NCI-H1105 (cell line): ENCODE measurements around the gene ZNF343.

Experiments used
- DNase-seq: peaks from one replicate; lab custom pipeline; 2025; lab: John Stamatoyannopoulos, UW

The ZNF343 gene

DNA sequence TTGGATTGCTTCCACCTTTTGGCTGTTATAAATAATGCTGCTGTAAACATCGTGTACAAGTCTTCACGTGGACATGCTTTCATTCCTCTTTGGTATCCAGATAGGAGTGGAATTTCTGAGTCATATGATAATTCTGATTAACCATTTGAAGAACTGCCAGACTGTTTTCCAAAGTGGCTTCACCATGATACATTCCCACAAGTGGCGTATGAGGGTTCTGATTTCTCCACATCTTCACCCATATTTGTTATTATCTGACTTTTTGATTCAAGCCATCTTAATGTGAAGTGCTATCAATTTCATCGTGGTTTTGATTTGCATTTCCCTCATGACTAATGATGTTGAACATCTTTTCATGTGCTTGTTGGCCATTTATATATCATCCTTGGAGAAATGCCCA is 35.2 kb downstream of the ZNF343 start:
- no peak for DNase-seq

- DNase-seq, result peak; percentile 98
Measured at GRCh38 chr20:2470423-2471193, 38.1 kb downstream of the ZNF343 start, which contains the start of gene SNRPB. Gene SNRPB, minus strand, starts transcription at chr20:2470789. Its CDS starts 99 bp downstream, at chr20:2470690.

GRCh38 chr20:2469991-2470422 is 38.7 kb downstream of the ZNF343 start:
- DNase-seq, result no peak

- DNase-seq, result no peak
Measured at GRCh38 chr20:2468581-2469407, 39.9 kb downstream of the ZNF343 start.

DNA sequence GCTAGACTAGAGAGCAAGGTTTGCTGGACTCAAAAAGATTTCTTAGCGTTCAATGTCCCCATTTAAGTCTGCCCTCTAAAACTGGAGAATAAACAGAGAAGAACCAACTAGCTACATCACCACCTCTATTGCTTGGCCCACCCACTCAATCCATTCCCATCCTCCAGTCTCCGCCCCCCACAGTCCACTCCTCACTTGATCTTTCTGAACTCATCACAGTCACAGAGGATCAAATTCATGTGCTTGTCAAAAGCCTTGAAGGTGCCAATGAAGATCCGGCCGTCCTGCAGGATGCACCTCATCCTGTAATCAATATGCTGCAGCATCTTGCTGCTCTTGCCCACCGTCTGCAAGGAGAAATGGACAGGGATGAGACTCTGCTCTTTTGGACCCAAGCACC is 41.3 kb downstream of the ZNF343 start:
- no peak for DNase-seq

- no peak for DNase-seq
Measured at GRCh38 chr20:2465100-2465499, 43.6 kb downstream of the ZNF343 start.

DNA sequence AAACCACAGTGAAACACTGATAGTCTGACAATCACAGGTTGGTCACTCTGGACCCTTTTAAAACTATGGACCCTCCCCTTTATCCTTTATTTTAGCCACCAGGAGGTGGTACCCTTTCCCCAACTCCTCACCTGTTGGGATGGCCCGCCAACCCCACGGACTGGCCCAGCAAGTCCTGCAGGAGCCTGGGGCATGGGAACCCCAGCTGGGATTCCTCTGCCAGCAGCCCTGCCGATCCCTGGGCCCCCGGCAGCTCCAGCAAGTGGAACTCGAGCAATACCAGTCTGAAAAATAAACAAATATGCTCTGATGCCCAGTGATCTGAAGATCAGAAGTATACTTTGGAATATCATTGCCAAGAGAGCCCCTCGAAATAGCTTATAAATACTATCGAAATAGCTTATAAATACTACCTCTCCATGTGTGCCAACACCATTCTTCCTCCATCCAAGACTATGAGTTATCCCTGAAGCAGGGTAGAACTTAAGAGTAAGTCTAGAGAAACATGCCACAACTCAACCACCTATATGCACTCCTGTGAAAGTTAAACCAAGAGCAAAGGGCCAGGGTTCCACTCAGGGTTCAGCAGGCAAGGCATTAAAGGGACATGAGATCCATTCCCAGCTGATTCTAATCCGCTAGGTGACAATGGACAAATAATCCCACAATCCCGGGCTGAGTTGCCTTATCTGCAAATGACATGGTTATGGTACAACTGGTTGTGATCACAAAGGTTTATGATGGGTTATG is 44.9 kb downstream of the ZNF343 start:
- DNase-seq, result no peak

DNA sequence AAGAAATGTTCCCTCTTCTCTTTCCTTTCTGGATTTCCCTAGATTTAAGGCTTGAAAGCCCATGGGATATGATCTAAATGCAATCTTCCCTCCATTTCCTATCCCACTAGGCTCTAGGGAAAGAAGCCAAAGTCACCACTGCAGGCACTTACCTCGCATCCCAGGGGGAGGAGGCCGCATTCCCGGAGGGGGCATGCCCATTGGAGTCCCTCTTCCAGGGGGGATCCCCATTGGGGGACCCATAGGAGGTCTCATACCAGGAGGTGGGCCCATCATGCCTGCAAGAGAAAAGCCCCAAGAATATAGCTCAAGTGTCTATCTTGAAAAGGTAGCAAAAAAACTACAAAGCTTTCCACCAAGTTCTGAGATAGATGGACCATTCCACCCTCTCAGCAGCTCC is 46.2 kb downstream of the ZNF343 start:
- DNase-seq, result no peak

GRCh38 chr20:2460752-2461424 is 47.8 kb downstream of the ZNF343 start:
- no peak for DNase-seq

DNA sequence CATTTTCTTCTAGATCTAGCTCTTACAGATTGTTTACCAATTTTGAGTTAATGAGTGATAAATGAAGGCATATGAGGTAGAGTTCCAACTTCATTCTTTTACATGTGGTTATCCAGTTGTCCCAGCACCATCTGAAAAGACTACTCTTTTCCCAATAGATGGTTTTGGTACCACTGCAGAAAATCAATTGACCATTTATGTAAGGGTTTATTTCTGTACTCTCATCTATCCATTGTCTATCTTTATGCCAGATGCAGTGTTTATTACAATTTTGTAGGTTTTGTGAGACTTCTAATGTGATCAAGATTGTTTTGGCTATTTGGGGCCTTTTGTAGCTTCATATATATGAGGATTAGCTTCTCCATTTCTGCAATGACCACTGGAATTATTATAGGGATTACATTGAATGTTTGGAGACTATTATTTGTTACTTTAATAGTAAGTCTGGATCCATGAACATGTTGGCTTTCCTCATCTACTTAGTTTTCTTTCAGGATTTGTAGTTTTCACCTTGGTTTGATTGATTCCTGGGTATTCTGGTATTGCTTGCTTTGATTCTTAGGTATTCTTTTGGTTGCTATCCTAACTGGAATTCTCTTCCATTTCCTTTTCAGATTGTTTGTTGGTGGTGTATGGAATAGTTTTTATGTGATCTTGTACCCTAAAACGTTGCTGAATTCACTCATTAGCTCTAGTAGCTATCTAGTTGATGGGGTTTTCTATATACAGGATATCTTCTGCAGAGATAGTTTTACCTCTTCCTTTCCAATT is 48.5 kb downstream of the ZNF343 start:
- DNase-seq, result no peak

DNA sequence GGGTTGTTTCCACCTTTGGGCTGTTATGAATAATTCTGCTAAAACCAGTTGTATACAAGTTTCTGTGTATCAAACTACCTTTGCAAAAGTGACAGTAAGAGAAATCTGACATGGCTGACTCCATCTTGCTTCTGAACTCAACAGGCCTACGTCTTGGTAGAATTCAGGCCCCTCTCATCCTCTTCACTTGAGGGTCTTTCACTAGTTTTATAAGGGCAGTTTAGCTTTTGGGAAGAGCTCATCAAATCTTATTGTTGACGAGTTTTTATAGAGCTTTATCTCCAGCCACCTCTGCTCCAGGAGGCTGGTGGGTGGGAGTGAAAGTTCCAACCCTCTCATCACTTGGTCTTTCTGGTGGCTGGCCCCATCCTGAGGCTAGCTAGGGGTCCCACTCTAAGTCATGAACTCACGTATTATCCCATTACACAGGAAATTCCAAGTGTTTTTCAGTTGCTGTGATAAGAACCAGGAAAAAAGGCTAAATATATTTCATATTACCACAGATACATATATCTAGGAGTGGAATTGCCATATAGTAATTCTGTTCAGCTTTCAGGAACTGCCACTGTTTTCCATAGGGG is 49.7 kb downstream of the ZNF343 start:
- DNase-seq, result no peak

GRCh38 chr20:2455771-2456497 is 52.8 kb downstream of the ZNF343 start:
- DNase-seq, result no peak

DNA sequence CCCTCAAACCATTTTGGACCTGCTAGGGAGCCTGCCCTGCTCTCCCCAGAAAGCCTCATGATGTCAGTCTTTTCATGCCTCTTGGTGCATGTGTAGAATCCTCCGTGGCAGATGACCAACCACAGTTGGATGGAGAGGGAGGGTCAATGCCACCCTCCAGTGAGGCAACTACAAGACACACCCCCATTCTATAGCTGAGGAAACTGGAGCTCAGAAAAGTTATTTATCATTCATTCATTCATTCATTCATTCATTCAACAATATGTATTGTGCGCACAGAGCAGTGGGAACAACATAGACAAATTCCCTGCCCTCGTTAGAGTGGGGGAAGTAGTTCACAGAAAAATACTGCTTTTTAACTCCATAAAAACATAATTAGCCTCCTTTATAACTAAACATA is 54.9 kb downstream of the ZNF343 start:
- no peak for DNase-seq

DNA sequence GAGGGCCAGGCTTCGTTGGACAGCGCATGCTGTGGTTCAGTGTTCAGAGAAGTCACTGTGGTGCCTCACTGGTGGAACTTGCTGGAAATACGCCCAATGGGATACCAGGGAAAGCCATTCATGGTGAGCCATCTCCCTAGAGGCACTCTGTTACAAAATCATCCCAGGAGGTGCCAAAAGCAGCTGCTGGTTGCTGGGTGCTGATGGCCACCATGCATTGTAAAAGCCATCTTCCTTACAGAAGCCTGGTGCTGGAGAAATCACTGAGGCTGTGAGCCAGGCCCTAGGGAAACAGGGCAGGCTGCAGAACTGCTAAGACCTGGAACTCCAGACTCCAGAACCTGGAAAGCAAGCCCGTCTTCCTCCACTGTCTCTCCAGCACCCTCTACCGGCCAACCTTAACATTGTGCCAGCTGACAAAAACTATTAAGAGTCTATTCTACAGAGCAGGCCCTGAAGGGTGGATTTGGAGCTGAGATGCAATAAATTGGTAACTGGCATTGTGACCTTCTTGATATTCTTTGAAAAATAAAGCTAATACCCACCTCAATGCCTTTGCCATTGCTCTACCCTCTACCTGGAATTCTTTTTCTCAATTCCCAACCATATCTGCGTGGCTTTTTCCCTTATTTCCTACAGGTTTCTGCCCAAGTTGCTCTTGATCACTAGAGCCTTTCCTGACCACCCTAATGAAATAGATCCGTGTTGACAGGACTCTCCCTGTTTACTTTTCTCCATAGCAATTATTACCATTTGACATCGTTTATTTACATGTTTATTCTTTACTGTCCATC is 56.6 kb downstream of the ZNF343 start:
- DNase-seq, result peak; percentile 75

- no peak for DNase-seq
Measured at GRCh38 chr20:2451422-2451821, 57.3 kb downstream of the ZNF343 start.

DNA sequence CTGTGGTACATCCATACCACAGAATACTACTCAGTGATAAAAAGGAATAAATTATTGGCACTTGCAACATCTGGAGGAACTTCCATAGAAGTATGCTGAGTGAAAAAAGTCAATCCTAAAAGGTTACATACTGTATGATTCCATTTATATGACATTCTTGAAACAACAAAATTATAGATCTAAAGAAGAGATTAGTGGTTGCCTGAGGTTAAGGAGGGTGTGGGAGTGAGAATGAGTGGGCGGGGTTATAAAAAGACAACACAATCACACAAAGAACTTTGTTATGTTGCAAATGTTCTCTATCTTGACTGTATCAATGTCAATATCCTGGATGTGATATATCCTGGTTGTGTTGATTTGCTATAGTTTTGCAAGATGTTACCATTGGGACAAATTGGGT is 59.3 kb downstream of the ZNF343 start:
- no peak for DNase-seq

- DNase-seq, result no peak
Measured at GRCh38 chr20:2446845-2447244, 61.9 kb downstream of the ZNF343 start.
